Measurements from ENCODE around the gene SMIM12.

Gene SMIM12

GRCh38 chr1:34872133-34872503 lies 12.6 kb upstream of the SMIM12 start:
- no peak for DNase-seq (ENCODE audit: low spot score)

- no peak for DNase-seq (ENCODE audit: low spot score)
These were observed 12.0 kb upstream of the SMIM12 start for GRCh38 chr1:34871443-34872132.

DNA sequence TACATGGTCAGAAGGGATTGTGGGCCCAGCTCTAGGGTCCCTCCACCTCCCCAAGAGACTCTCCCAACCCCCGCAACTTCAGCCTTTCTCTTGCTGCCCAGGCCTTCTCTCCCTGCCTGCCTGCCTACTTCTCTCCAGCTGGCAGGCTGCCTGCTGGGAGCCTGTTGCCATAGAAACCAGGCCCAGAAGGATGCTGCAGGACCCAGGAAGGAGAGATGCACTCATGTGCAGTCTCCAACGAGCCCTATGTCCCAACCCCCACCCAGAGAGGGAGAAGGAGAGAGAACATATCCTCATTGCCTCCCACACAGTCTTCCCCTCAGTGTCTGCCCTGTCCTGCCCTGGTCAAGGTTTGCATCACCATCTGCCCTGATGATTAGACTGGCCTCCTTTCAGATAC lies 10.8 kb upstream of the SMIM12 start:
- DNase-seq (ENCODE audit: low spot score): no peak

- no peak for DNase-seq (ENCODE audit: low spot score)
These were observed 10.2 kb upstream of the SMIM12 start for GRCh38 chr1:34869760-34870159.

DNA sequence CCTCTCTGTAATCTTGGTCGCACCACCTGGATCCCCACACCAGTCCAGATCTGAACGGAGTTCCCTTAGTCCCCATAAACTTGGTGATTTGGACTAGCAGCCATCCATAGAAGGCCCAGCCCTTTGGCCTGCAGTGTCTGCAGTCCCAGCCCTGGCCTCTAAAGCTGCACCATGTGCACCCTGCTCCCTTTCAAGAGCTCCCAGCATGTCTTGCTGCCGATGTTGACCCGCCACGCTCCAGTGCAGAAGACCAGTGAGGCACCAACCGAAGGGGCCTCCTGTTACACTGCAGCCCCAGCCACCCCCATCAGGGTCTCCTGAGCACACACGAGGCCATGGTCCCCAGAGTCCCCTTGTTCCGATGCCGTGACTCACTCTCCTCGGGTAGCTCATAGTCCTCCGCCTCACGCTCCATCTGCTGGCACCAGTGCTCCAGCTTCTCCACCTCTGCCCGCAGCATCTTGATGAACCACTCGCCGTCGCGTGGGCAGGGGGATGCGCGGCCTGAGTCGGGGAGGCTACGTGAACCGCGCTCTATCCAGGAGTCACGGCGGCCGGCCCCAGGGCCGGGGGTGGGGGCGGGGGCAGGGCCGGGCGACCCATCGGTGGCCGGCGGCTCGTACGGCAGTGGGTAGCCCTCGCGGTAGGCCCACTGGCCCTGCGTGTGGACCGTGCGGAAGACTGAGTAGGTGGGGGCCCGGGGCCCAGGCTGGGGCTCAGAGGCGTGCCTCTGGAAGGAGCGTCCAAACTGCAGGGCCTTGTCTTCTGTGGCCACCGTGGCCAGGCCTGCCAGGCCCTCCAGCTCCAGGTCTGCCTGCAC lies 8.9 kb upstream of the SMIM12 start:
- no peak for DNase-seq (ENCODE audit: low spot score)

- DNase-seq (ENCODE audit: low spot score): no peak
These were observed 7.9 kb upstream of the SMIM12 start for GRCh38 chr1:34867415-34867814.

DNA sequence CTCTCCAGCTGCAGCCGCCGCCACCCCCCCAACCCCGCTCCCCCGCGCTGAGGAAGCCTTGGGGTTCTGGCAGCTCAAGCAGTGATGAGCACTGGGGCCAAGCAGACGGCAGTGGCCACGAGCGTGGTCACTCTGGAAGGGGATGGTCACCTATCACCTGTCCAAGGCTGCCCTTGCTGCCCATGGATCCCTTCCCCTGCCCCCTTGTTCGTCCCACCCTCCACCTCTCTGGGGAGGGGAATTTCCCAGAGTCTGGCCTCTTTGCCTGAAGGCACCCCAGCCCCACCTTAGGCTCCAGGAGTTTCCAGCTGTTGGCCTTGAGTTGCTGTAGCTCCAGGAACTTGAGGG lies 7.2 kb upstream of the SMIM12 start:
- DNase-seq (ENCODE audit: low spot score): no peak

GRCh38 chr1:34865981-34866761 lies 6.6 kb upstream of the SMIM12 start:
- DNase-seq (ENCODE audit: low spot score): peak; percentile 78

- DNase-seq (ENCODE audit: low spot score): no peak
These were observed 6.0 kb upstream of the SMIM12 start for GRCh38 chr1:34865573-34865972.

DNA sequence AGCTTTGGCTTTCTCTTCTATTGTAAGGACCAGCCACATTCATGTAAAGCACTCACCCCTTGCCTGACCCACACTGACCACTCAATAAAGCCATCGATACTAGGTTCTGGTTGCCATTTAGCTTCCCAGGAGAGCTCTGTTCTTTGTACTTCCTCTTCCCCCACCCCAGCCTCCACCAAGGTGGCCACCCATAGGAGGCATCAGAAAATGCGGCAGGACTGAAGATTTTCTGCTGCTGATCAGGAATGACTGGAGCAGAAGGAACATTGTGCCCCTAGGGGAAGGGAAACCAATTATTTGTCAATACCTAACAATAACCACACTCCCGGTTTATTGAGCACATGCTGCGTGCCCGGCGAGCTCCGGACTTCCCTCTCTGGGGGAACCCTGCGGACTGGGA lies 5.2 kb upstream of the SMIM12 start:
- DNase-seq (ENCODE audit: low spot score): no peak

- no peak for DNase-seq (ENCODE audit: low spot score)
These were observed 4.0 kb upstream of the SMIM12 start for GRCh38 chr1:34863501-34863900.

DNA sequence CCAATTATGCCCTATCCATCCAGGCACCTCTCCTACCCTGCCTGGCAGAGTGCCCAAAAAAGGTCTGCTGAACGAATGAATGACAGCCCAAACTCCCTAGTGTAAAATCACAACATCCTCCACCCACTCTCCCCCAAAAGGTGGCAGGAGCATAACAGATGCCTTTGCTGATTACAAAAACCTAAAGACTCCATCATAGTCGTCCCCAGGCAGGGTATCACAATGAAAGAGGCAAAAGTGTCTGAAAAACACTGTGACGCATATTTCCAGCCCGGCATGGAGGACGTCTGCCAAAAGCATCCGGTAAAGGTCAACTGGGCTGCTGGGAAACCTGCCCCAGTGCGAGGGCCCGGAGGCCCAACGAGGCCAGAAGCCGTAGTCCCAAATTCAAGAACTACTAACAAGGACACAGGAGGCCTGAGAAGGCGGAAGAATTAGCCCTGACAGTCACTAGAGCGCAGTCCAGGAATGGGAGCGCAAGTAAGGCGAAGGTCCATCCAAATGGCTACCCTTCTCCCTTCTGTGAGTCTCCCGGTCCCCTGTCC lies 576 bp downstream of the SMIM12 start:
- DNase-seq (ENCODE audit: low spot score): peak; percentile 7

- DNase-seq (ENCODE audit: low spot score): no peak
These were observed 2.9 kb downstream of the SMIM12 start for GRCh38 chr1:34856697-34857096.

DNA sequence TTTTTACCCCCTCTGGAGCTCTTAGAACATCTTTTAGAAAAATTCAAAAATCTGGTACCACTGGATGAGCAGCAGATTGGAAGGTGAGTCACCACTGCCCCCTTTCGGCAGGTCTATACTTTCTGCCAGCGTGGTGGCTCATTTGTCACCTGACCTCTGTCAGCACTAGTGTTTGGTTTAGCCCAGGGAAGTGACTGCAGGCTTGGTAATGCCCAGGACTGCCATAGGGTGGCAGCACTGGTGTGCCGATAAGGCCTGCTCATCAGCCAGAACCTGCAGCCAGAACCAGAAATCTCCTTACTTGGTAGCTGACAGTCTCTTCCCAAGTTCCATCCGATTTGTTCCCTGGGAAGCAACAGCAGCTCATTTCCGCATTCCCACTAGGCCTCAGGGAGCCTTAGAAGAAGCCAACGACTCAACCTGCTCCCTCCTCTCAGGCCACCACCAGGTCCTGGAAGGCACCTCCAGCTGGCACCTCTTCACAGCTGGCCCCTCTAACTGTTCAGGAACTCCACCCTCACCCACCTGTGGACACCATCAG lies 6.8 kb downstream of the SMIM12 start:
- peak; percentile 90 for DNase-seq (ENCODE audit: low spot score)

GRCh38 chr1:34851431-34852105 lies 8.0 kb downstream of the SMIM12 start:
- no peak for DNase-seq (ENCODE audit: low spot score)

GRCh38 chr1:34850382-34850781 lies 9.2 kb downstream of the SMIM12 start:
- DNase-seq (ENCODE audit: low spot score): no peak

DNA sequence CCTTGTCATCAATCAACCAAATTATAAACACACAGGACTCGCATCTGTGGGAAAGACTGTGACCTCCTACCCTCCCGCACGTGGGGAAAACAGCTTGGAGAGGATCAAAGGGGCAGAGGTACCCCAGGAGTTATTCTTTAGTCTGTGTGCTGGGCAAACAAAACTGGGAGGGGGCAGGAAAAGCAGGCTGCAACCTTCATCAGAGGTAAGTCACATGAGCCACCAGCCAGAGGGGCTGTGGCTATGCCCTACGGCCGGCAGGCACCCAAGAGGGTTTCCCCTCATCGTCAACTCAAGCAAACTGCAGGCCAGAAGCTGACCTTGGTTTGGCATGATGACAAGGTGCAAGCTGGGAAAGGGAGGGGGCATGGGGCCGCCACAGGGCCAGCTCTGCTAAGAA lies 12.5 kb downstream of the SMIM12 start:
- no peak for DNase-seq (ENCODE audit: low spot score)

- no peak for DNase-seq (ENCODE audit: low spot score)
These were observed 13.3 kb downstream of the SMIM12 start for GRCh38 chr1:34846265-34846664.

DNA sequence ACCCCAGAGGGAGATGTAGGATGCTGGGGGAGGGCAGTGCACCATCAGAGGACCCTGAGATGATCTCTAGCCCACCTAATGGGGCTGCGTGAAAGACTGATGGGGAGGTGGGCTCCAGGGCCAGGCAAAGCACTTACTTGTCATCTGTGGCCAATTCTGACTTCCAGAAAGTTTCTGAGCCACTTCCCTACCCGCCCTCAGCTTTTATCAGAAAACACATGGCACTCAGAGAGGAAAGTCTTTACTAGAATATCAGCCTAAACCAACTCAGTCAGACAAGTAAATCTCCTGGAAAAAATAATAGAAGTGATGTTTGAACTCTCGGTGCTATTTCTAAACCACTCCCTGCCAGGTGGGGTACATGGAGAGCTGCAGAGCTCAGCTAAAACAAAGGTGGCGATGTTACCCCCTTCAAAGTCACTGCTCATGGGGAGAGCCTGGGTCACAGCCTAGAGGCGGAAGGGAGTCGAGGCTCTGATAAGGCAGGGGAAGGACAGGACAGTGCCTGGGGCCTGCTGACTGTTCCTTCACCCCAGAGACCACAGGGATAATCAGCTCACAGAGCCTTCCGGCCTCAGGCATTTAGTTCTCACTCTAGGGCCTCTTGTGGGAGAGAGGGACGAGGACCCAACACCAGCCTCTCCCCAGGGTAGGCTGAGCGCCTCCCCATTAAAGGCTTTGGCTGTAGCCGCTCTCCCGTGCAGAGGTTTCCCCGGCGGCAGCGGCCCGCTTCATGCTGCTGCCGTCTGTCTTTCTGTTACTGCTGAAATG lies 14.2 kb downstream of the SMIM12 start:
- no peak for DNase-seq (ENCODE audit: low spot score)

GRCh38 chr1:34844252-34844634 lies 15.3 kb downstream of the SMIM12 start:
- no peak for DNase-seq (ENCODE audit: low spot score)

Measured in SW480 (cell line).